HCT116 (cell line): ENCODE data around the gene DPP10. TPM values are rescaled to one million over a fixed set of nuclear protein-coding genes. Genes with fewer than 3 reads are reported as not detected.

Experiments
- ATAC-seq: fragments of 200-7000 bp; cut with Tn5 transposase; 2 replicates; pipeline ENCODE4 v1.9.1; 2020; ENCODE audit warnings: mild to moderate bottlenecking, moderate library complexity
- BruUV-seq: library from RNA; stranded (reverse); fragments of 400-500 nt; replicated peaks from 2 replicates; lab custom pipeline; 2021; lab: Mats Ljungman, UMichigan
- CTCF ChIA-PET: fragments of 300-600 bp; sonication (Branson Sonifier 250); formaldehyde crosslinking; loops from one replicate; lab custom pipeline; 2021; ENCODE audit warnings: antibody characterized with exemption; lab: Charles Lee
- POLR2A ChIA-PET: fragments of 300-600, 350-600 bp; sonication (Branson Sonifier 250); formaldehyde crosslinking; loops from one replicate; lab custom pipeline; 2021; ENCODE audit warnings: antibody characterized with exemption; lab: Charles Lee
- RAD21 ChIA-PET, 2 experiments: fragments of 300-600 bp; sonication (Branson Sonifier 250); formaldehyde crosslinking; loops; one replicate each; lab custom pipeline; 2023; ENCODE audit warnings: low total read pairs in 2 of 2; ENCODE audit not compliant: uncharacterized antibody in 2 of 2, unreplicated experiment in 2 of 2, low non-redundant PET in 1 of 2; lab: Charles Lee
- DNase-seq: peaks from one replicate; pipeline ENCODE4 v3.0.0-alpha.2; 2010; ENCODE audit warnings: low read depth, low spot score
- H2AFZ ChIP-seq: fragments of 200-600 bp; shearing (Covaris generic), sonication (generic); 2 replicates; pipeline ENCODE4 v1.6.1; 2017; ENCODE audit warnings: low read depth, mixed run types, mixed read lengths, antibody characterized with exemption, low read length; ENCODE audit not compliant: poor library complexity, severe bottlenecking
- H3K27ac ChIP-seq: 2 replicates; pipeline ENCODE4 v1.5.1; 2012; ENCODE audit warnings: low read depth, low read length
- H3K27me3 ChIP-seq: fragments of 200-600 bp; sonication (generic); 2 replicates; pipeline ENCODE4 v1.6.1; 2016; ENCODE audit warnings: mixed run types, low read length, mixed read lengths; ENCODE audit not compliant: insufficient read depth
- H3K36me3 ChIP-seq, 2 experiments: fragments of 200-500 bp in 1 of 2; fragments of 200-600 bp in 1 of 2; sonication (Bioruptor generic) in 1 of 2; sonication (generic) in 1 of 2; 2 replicates each; pipeline versions ENCODE4 v1.5.1 to v1.6.1; 2014 to 2016; ENCODE audit warnings: low read length in 2 of 2, inconsistent platforms in 1 of 2, mixed read lengths in 1 of 2, mixed run types in 1 of 2; ENCODE audit not compliant: insufficient read depth in 2 of 2, control insufficient read depth in 1 of 2
- H3K4me1 ChIP-seq, 2 experiments: fragments of 200-600 bp in 1 of 2; sonication (generic) in 1 of 2; 2 replicates each; pipeline versions ENCODE4 v1.5.1 to v1.6.1; 2012 to 2017; ENCODE audit warnings: low read length in 2 of 2, inconsistent platforms in 1 of 2, mild to moderate bottlenecking in 1 of 2, mixed read lengths in 1 of 2, mixed run types in 1 of 2, moderate library complexity in 1 of 2; ENCODE audit not compliant: insufficient read depth in 2 of 2, control insufficient read depth in 1 of 2
- H3K4me2 ChIP-seq: fragments of 200-600 bp; sonication (generic); 2 replicates; pipeline ENCODE4 v1.6.1; 2017; ENCODE audit warnings: mixed run types, low read length, mixed read lengths
- H3K4me3 ChIP-seq, 2 experiments: fragments of 200-600 bp in 1 of 2; sonication (generic) in 1 of 2; replicated peaks in 1 of 2; 2 replicates each; pipeline ENCODE4 v1.5.1; 2011 to 2016; ENCODE audit warnings: low read length in 2 of 2, control low read depth in 1 of 2, low read depth in 1 of 2, mild to moderate bottlenecking in 1 of 2, mixed read lengths in 1 of 2, mixed run types in 1 of 2
- H3K79me2 ChIP-seq: fragments of 200-600 bp; sonication (generic); 2 replicates; pipeline ENCODE4 v1.6.1; 2017; ENCODE audit warnings: mild to moderate bottlenecking, mixed run types, low read length, moderate library complexity, mixed read lengths; ENCODE audit not compliant: insufficient read depth
- H3K9ac ChIP-seq: fragments of 200-600 bp; sonication (generic); 2 replicates; pipeline ENCODE4 v1.6.1; 2016; ENCODE audit warnings: low read length, mixed read lengths
- H3K9me2 ChIP-seq: fragments of 200-600 bp; sonication (generic), shearing (Covaris generic); 2 replicates; pipeline ENCODE4 v1.6.1; 2017; ENCODE audit warnings: mixed run types, mild to moderate bottlenecking, moderate library complexity; ENCODE audit not compliant: insufficient read depth
- H3K9me3 ChIP-seq, 2 experiments: fragments of 200-500 bp in 1 of 2; fragments of 200-600 bp in 1 of 2; sonication (Bioruptor generic) in 1 of 2; sonication (generic) in 1 of 2; 2 replicates each; pipeline ENCODE4 v1.6.1; 2014 to 2017; ENCODE audit warnings: low read length in 2 of 2, mixed read lengths in 2 of 2, inconsistent platforms in 1 of 2, low read depth in 1 of 2, mild to moderate bottlenecking in 1 of 2, mixed run types in 1 of 2, moderate library complexity in 1 of 2; ENCODE audit not compliant: control insufficient read depth in 1 of 2, insufficient read depth in 1 of 2
- H4K20me1 ChIP-seq: fragments of 200-600 bp; sonication (generic), shearing (Covaris generic); 2 replicates; pipeline ENCODE4 v1.6.1; 2017; ENCODE audit warnings: mixed run types, mild to moderate bottlenecking, moderate library complexity; ENCODE audit not compliant: insufficient read depth
- CBX3 ChIP-seq: IDR thresholded peaks from 2 replicates; pipeline ENCODE4 v1.6.1; 2012; ENCODE audit warnings: low read depth
- CEBPB ChIP-seq: IDR thresholded peaks from 2 replicates; pipeline ENCODE4 v1.6.1; 2012; ENCODE audit warnings: low read depth
- ELF1 ChIP-seq: IDR thresholded peaks from 2 replicates; pipeline ENCODE4 v1.6.1; 2012; ENCODE audit warnings: low read depth, borderline replicate concordance
- EZH2 ChIP-seq: fragments of 200-600 bp; sonication (generic); IDR thresholded peaks from 2 replicates; pipeline ENCODE4 v1.6.1; 2017; ENCODE audit warnings: antibody characterized with exemption, mixed run types
- EZH2phosphoT487 ChIP-seq: fragments of 200-600 bp; IDR thresholded peaks from 2 replicates; pipeline ENCODE4 v1.6.1; 2018; ENCODE audit warnings: antibody characterized with exemption, borderline replicate concordance
- FOSL1 ChIP-seq: IDR thresholded peaks from 2 replicates; pipeline ENCODE4 v1.6.1; 2012; ENCODE audit warnings: low read depth
- JUND ChIP-seq: IDR thresholded peaks from 2 replicates; pipeline ENCODE4 v1.6.1; 2012
- POLR2A ChIP-seq: IDR thresholded peaks from 2 replicates; pipeline ENCODE4 v1.7.0; 2011; ENCODE audit warnings: borderline replicate concordance; ENCODE audit not compliant: insufficient read depth, insufficient read length; ENCODE audit errors: extremely low read depth
- POLR2AphosphoS5 ChIP-seq: IDR thresholded peaks from 2 replicates; pipeline ENCODE4 v1.6.1; 2011; ENCODE audit warnings: mild to moderate bottlenecking, low read depth, low read length, moderate library complexity
- RAD21 ChIP-seq: IDR thresholded peaks from 2 replicates; pipeline ENCODE4 v1.6.1; 2012; ENCODE audit warnings: low read depth, mild to moderate bottlenecking
- REST ChIP-seq: IDR thresholded peaks from 2 replicates; pipeline ENCODE4 v1.6.1; 2012; ENCODE audit warnings: low read depth
- SIN3A ChIP-seq: IDR thresholded peaks from 2 replicates; pipeline ENCODE4 v1.6.1; 2012; ENCODE audit warnings: low read depth
- SRF ChIP-seq: IDR thresholded peaks from 2 replicates; pipeline ENCODE4 v1.6.1; 2012; ENCODE audit warnings: low read depth
- TCF7L2 ChIP-seq: IDR thresholded peaks from 2 replicates; pipeline ENCODE4 v1.7.0; 2011; ENCODE audit warnings: borderline replicate concordance, inconsistent platforms; ENCODE audit not compliant: insufficient read depth, insufficient read length; ENCODE audit errors: extremely low read depth
- YY1 ChIP-seq: IDR thresholded peaks from 2 replicates; pipeline ENCODE4 v1.6.1; 2011; ENCODE audit warnings: low read length, low read depth, moderate library complexity, mild to moderate bottlenecking; ENCODE audit not compliant: insufficient replicate concordance; ENCODE audit errors: extremely low read depth
- ZBTB33 ChIP-seq: IDR thresholded peaks from 2 replicates; pipeline ENCODE4 v1.6.1; 2011; ENCODE audit warnings: mild to moderate bottlenecking, low read length, moderate library complexity; ENCODE audit not compliant: insufficient replicate concordance; ENCODE audit errors: extremely low read depth
- ZNF274 ChIP-seq: fragments of 200-500 bp; sonication (Bioruptor generic); IDR thresholded peaks from 2 replicates; pipeline ENCODE4 v1.6.1; 2014; ENCODE audit warnings: mild to moderate bottlenecking, low read depth, low read length, inconsistent platforms
- intact Hi-C: fragments of 100-400 bp; cut with micrococcal nuclease; formaldehyde crosslinking; loops from 2 replicates; pipeline ENCODE4 v1.10.0; 2022
- total RNA-seq: library from RNA; stranded (reverse); gene quantifications from one replicate; pipeline ENCODE4 v1.2.1, GENCODE V29; 2021; ENCODE audit not compliant: unreplicated experiment

DPP10 gene
- total RNA-seq, 1 experiment from 2014 or later, result not detected

DNA sequence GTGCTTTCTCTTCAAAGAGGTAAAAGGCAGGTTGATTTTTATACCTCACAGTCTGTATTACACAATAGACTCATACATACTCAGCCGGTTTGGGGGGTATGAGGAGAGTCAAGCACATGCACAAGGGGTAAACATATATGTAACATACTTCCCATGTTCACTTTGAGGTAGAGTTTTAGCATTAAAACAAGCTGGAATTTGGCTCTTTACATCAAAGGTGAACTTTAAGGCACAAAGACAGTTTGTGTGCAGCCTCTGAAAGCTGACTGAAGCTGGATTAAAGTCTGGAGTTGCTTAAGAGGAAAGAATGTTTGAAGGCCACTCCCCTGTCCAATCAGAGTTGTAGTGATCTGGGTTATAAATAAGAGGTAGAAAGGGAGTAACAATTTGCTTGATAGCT lies 282.0 kb downstream of the DPP10 start:
- no TSS peak for BruUV-seq
- no peaks in the 10 kb centered on the region for H3K79me2 ChIP-seq
- no peaks in the 10 kb centered on the region for H3K36me3 ChIP-seq
- H3K4me3 ChIP-seq, result no peak overlapping the region
- H3K27me3 ChIP-seq, result no peaks in the 10 kb centered on the region
- H3K9me2 ChIP-seq, result no peaks in the 10 kb centered on the region
- no peak overlapping the region for H3K4me2 ChIP-seq
- H3K9me3 ChIP-seq, result peaks cover 5 to 12% of the 10 kb centered on the region in 2 experiments; a peak in 2 of 4 replicates
- POLR2A ChIA-PET, result no interaction called here
- DNase-seq (no peak), ATAC-seq (no peak)
- no peak overlapping the region for H3K9ac ChIP-seq
- RAD21 ChIA-PET, result no interaction called here
- intact Hi-C loops, result no loop called here
- no peaks in the 10 kb centered on the region for H3K4me1 ChIP-seq
- H4K20me1 ChIP-seq, result no peaks in the 10 kb centered on the region
- CTCF ChIA-PET, result no interaction called here
- no peak overlapping the region for H2AFZ ChIP-seq
- H3K27ac ChIP-seq, result no peak overlapping the region
- TF ChIP-seq POLR2AphosphoS5, result no peak
- no peak for TF ChIP-seq FOSL1
- no peak for TF ChIP-seq JUND
- TF ChIP-seq RAD21, result no peak
- TF ChIP-seq SIN3A, result no peak
- no peak for TF ChIP-seq CEBPB
- TF ChIP-seq REST, result no peak
- TF ChIP-seq TCF7L2, result no peak
- no peak for TF ChIP-seq YY1
- no peak for TF ChIP-seq POLR2A
- TF ChIP-seq SRF, result no peak
- no peak for TF ChIP-seq ELF1
- no peak for TF ChIP-seq ZBTB33
- no peak for TF ChIP-seq CBX3
- TF ChIP-seq EZH2, result no peak
- TF ChIP-seq EZH2phosphoT487, result no peak
- no peak for TF ChIP-seq ZNF274
